Endothelial cell of umbilical vein (primary cell): ENCODE results near the gene ATP10A. TPM values are rescaled to one million over a fixed set of nuclear protein-coding genes. Genes with fewer than 3 reads are reported as not detected.

Source experiments
- BruUV-seq: library from RNA; stranded (reverse); fragments of 400-500 nt; replicated peaks from 2 replicates; lab custom pipeline; 2021; lab: Mats Ljungman, UMichigan
- CTCF ChIA-PET: fragments of 300-600, 350-600 bp; sonication (Branson Sonifier 250); formaldehyde crosslinking; loops from one replicate; lab custom pipeline; 2021; ENCODE audit warnings: antibody characterized with exemption, inconsistent platforms; lab: Charles Lee
- POLR2A ChIA-PET: fragments of 300-600, 350-600 bp; sonication (Branson Sonifier 250); formaldehyde crosslinking; loops from one replicate; lab custom pipeline; 2021; ENCODE audit warnings: antibody characterized with exemption, inconsistent platforms; lab: Charles Lee
- DNase-seq: peaks from one replicate; pipeline ENCODE4 v3.0.0-alpha.2; 2011; ENCODE audit warnings: low read depth, low spot score
- FAIRE-seq: peaks from 2 replicates; lab custom pipeline; 2011; peaks lifted over from hg19 to GRCh38; lab: Jason Lieb, UNC
- H2AFZ ChIP-seq: 2 replicates; pipeline ENCODE4 v1.6.0; 2012; ENCODE audit warnings: low read depth, low read length, control low read depth, inconsistent platforms
- H3K27ac ChIP-seq: 2 replicates; pipeline ENCODE4 v1.5.1; 2011; ENCODE audit warnings: low read depth, mild to moderate bottlenecking, control low read depth, low read length, moderate library complexity; ENCODE audit not compliant: insufficient read depth
- H3K27me3 ChIP-seq, 2 experiments: 2 replicates each; pipeline versions ENCODE4 v1.6.0 to v1.6.1; 2011; ENCODE audit warnings: low read length in 2 of 2, mixed read lengths in 1 of 2; ENCODE audit not compliant: control insufficient read depth in 2 of 2, insufficient read depth in 2 of 2
- H3K36me3 ChIP-seq, 2 experiments: 2 replicates in 1 of 2; 3 replicates in 1 of 2; pipeline ENCODE4 v1.5.1; 2011; ENCODE audit warnings: low read length in 2 of 2, mild to moderate bottlenecking in 1 of 2, moderate library complexity in 1 of 2; ENCODE audit not compliant: control insufficient read depth in 2 of 2, insufficient read depth in 2 of 2; ENCODE audit errors: extremely low read depth in 1 of 2
- H3K4me1 ChIP-seq: 3 replicates; pipeline ENCODE4 v1.5.1; 2011; ENCODE audit warnings: mild to moderate bottlenecking, low read length; ENCODE audit not compliant: control insufficient read depth, insufficient read depth; ENCODE audit errors: extremely low read depth
- H3K4me2 ChIP-seq: 2 replicates; pipeline ENCODE4 v1.6.1; 2011; ENCODE audit warnings: low read length, control low read depth, mixed read lengths; ENCODE audit not compliant: insufficient read depth
- H3K4me3 ChIP-seq, 3 experiments: fragments of 200-600 bp in 1 of 3; sonication (generic), shearing (Covaris generic) in 1 of 3; replicated peaks in 1 of 3; 2 replicates each; pipeline ENCODE4 v1.5.1; 2011 to 2016; ENCODE audit warnings: control low read depth in 3 of 3, low read length in 3 of 3, mild to moderate bottlenecking in 2 of 3, inconsistent platforms in 1 of 3, low read depth in 1 of 3, moderate library complexity in 1 of 3; ENCODE audit not compliant: insufficient read depth in 1 of 3
- H3K79me2 ChIP-seq: 2 replicates; pipeline ENCODE4 v1.6.0; 2012; ENCODE audit warnings: low read length, inconsistent platforms; ENCODE audit not compliant: control insufficient read depth, insufficient read depth
- H3K9ac ChIP-seq: replicated peaks from 2 replicates; pipeline ENCODE3; 2011; ENCODE audit warnings: low read length, control low read depth; ENCODE audit not compliant: insufficient read depth; ENCODE audit errors: extremely low read depth
- H3K9me1 ChIP-seq: replicated peaks from 3 replicates; pipeline ENCODE4 v1.6.0; 2011; ENCODE audit warnings: mild to moderate bottlenecking, low read length; ENCODE audit not compliant: control insufficient read depth, insufficient read depth; ENCODE audit errors: extremely low read depth
- H3K9me3 ChIP-seq: replicated peaks from 2 replicates; pipeline ENCODE4 v1.5.1; 2012; ENCODE audit warnings: low read length, inconsistent platforms; ENCODE audit not compliant: control insufficient read depth, insufficient read depth
- H4K20me1 ChIP-seq: replicated peaks from 2 replicates; pipeline ENCODE3; 2011; ENCODE audit warnings: mild to moderate bottlenecking, low read length; ENCODE audit not compliant: control insufficient read depth, insufficient read depth; ENCODE audit errors: extremely low read depth
- CTCF ChIP-seq, 2 donors: IDR thresholded peaks; 1 replicate in 1 of 2; 2 replicates in 1 of 2; pipeline ENCODE4 v1.5.1; 2011; ENCODE audit warnings: low read length in 2 of 2, mild to moderate bottlenecking in 2 of 2, moderate library complexity in 2 of 2, control low read depth in 1 of 2, inconsistent platforms in 1 of 2, low read depth in 1 of 2; ENCODE audit not compliant: insufficient read depth in 1 of 2; ENCODE audit errors: extremely low read depth in 1 of 2
- EZH2 ChIP-seq: IDR thresholded peaks from 2 replicates; pipeline ENCODE4 v1.6.1; 2012; ENCODE audit warnings: borderline replicate concordance, low read depth, mild to moderate bottlenecking, moderate library complexity, low read length, inconsistent platforms; ENCODE audit not compliant: severe bottlenecking
- FOS ChIP-seq: IDR thresholded peaks from 2 replicates; pipeline ENCODE4 v1.6.1; 2011; ENCODE audit warnings: mild to moderate bottlenecking, low read length, moderate library complexity, borderline replicate concordance; ENCODE audit not compliant: insufficient read depth
- GATA2 ChIP-seq: IDR thresholded peaks from 2 replicates; pipeline ENCODE4 v1.7.0; 2011; ENCODE audit warnings: low read depth, mild to moderate bottlenecking, moderate library complexity, mixed read lengths, low read length; ENCODE audit not compliant: insufficient read length, insufficient read depth
- JUN ChIP-seq: IDR thresholded peaks from 2 replicates; pipeline ENCODE4 v1.6.1; 2011; ENCODE audit warnings: borderline replicate concordance, low read depth; ENCODE audit not compliant: insufficient read length, insufficient read depth
- MAX ChIP-seq: IDR thresholded peaks from 2 replicates; pipeline ENCODE4 v1.6.1; 2011; ENCODE audit not compliant: insufficient read depth, insufficient read length
- MYC ChIP-seq: IDR thresholded peaks from one replicate; pipeline ENCODE4 v1.6.1; 2011; ENCODE audit warnings: mild to moderate bottlenecking, low read depth, low read length
- POLR2A ChIP-seq: IDR thresholded peaks from 2 replicates; pipeline ENCODE4 v1.6.1; 2012; ENCODE audit warnings: low read depth, mild to moderate bottlenecking, control low read depth, low read length
- POLR2AphosphoS5 ChIP-seq: IDR thresholded peaks from 2 replicates; pipeline ENCODE4 v1.6.1; 2012; ENCODE audit warnings: low read depth, mild to moderate bottlenecking, control low read depth, low read length, moderate library complexity; ENCODE audit not compliant: insufficient read depth
- dilution Hi-C: fragments of 300-500 bp; cut with MboI; formaldehyde crosslinking; loops from one replicate; pipeline ENCODE4 v1.15.0; 2019; ENCODE audit warnings: low sequenced_read_pairs; ENCODE audit not compliant: extremely low pct_ligation_motif_present
- intact Hi-C: fragments of 100-400 bp; cut with micrococcal nuclease; formaldehyde crosslinking; loops from one replicate; pipeline ENCODE4 v1.10.0; 2022
- polyA plus RNA-seq, 4 experiments: library from polyadenylated mRNA; depleted of rRNA in 3 of 4; stranded (reverse) in 3 of 4; unstranded in 1 of 4; fragments of >200 nt; gene quantifications; 2 replicates each; pipeline versions ENCODE4 v1.2.1 to v1.2.3, GENCODE V29; 2011 to 2012; ENCODE audit warnings: missing spikeins in 1 of 4
- total RNA-seq: library from RNA; stranded (reverse); gene quantifications from 2 replicates; pipeline ENCODE4 v1.2.3, GENCODE V29; 2021

Gene ATP10A
- total and polyA plus RNA-seq, 2 donors (not counting 3 experiments of a cell fraction or from before 2014, with no cell fraction given): not detected

- TF ChIP-seq GATA2: no peak
- no peak for TF ChIP-seq MAX
- no peak for TF ChIP-seq FOS
- TF ChIP-seq JUN: no peak
- TF ChIP-seq POLR2A: no peak
- no peak for TF ChIP-seq EZH2
- no peak for TF ChIP-seq POLR2AphosphoS5
- no peak for TF ChIP-seq CTCF (IDR thresholded peaks at IDR 0.05; ENCODE audit: extremely low read depth in 1 of 2, insufficient read depth in 1 of 2, low read depth in 1 of 2, low read length in 2 of 2)
- TF ChIP-seq MYC: no peak
- CTCF ChIA-PET: no interaction called here
- Histone ChIP-seq H3K4me2 (no peak overlapping the region), H3K9me3 (peaks cover 8% of the 10 kb centered on the region), H2AFZ (no peak overlapping the region), H3K9me1 (no peaks in the 10 kb centered on the region), H4K20me1 (no peaks in the 10 kb centered on the region), H3K27me3 (no peaks in the 10 kb centered on the region), H3K79me2 (no peaks in the 10 kb centered on the region), H3K36me3 (no peaks in the 10 kb centered on the region), H3K27ac (no peak overlapping the region), H3K4me3 (no peak overlapping the region), H3K4me1 (no peaks in the 10 kb centered on the region), H3K9ac (no peak overlapping the region)
- BruUV-seq: no TSS peak
- intact Hi-C loops: no loop called here
- DNase-seq (no peak), FAIRE-seq (no peak)
- dilution Hi-C loops: no loop called here
- POLR2A ChIA-PET: no interaction called here
These were observed 203.9 kb downstream of the ATP10A start for GRCh38 chr15:25659251-25659650.
